Gastrocnemius medialis (tissue), 4 donors: ENCODE measurements around the gene ZNF480.

Source experiments
- POLR2A ChIP-seq, 2 donors: fragments of 450-650 bp; IDR thresholded peaks; one replicate each; pipeline ENCODE4 v1.6.1; 2017; ENCODE audit warnings: antibody characterized with exemption in 2 of 2, mild to moderate bottlenecking in 2 of 2, moderate library complexity in 2 of 2
- TF ChIP-seq, protein P1 (sequence below), 5 experiments: fragments of 450-650 bp in 3 of 5; fragments of 200-600 bp in 2 of 5; sonication (generic) in 2 of 5; IDR thresholded peaks in 4 of 5; conservative IDR thresholded peaks in 1 of 5; 1 replicate in 4 of 5; 2 replicates in 1 of 5; pipeline ENCODE4 v1.5.1; 2016 to 2019; ENCODE audit warnings: antibody characterized with exemption in 5 of 5, mild to moderate bottlenecking in 3 of 5, moderate library complexity in 3 of 5

- no peak for TF ChIP-seq POLR2A (IDR thresholded peaks at IDR 0.05)
- TF ChIP-seq, protein P1, sequence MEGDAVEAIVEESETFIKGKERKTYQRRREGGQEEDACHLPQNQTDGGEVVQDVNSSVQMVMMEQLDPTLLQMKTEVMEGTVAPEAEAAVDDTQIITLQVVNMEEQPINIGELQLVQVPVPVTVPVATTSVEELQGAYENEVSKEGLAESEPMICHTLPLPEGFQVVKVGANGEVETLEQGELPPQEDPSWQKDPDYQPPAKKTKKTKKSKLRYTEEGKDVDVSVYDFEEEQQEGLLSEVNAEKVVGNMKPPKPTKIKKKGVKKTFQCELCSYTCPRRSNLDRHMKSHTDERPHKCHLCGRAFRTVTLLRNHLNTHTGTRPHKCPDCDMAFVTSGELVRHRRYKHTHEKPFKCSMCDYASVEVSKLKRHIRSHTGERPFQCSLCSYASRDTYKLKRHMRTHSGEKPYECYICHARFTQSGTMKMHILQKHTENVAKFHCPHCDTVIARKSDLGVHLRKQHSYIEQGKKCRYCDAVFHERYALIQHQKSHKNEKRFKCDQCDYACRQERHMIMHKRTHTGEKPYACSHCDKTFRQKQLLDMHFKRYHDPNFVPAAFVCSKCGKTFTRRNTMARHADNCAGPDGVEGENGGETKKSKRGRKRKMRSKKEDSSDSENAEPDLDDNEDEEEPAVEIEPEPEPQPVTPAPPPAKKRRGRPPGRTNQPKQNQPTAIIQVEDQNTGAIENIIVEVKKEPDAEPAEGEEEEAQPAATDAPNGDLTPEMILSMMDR (IDR thresholded peaks at IDR 0.05 in 4 of 5, conservative IDR thresholded peaks at IDR 0.05 in 1 of 5): no peak
Observed at GRCh38 chr19:52336791-52337381, 39.9 kb downstream of the ZNF480 start.
